Endodermal cell (in vitro differentiated cells): ENCODE data around the gene CPEB3. TPM values are rescaled to one million over a fixed set of nuclear protein-coding genes. Genes with fewer than 3 reads are reported as not detected.

Experiments used
- DNase-seq: peaks from one replicate; pipeline ENCODE4 v3.0.0-alpha.2; 2017
- H3K27ac ChIP-seq: 2 replicates; pipeline ENCODE4 v1.5.1; 2013; ENCODE audit warnings: mild to moderate bottlenecking, low read depth, low read length, moderate library complexity
- H3K27me3 ChIP-seq: 2 replicates; pipeline ENCODE4 v1.6.1; 2013; ENCODE audit warnings: mild to moderate bottlenecking, low read length, moderate library complexity; ENCODE audit not compliant: insufficient read depth, control insufficient read depth, poor library complexity, severe bottlenecking
- H3K36me3 ChIP-seq: 2 replicates; pipeline ENCODE4 v1.7.0; 2013; ENCODE audit warnings: mild to moderate bottlenecking, low read length, moderate library complexity; ENCODE audit not compliant: control insufficient read depth, insufficient read depth
- H3K4me1 ChIP-seq: one replicate; pipeline ENCODE4 v1.7.0; 2013; ENCODE audit warnings: low read length; ENCODE audit not compliant: control insufficient read depth, insufficient read depth
- H3K4me3 ChIP-seq: 2 replicates; pipeline ENCODE4 v1.5.1; 2013; ENCODE audit warnings: mild to moderate bottlenecking, low read length, moderate library complexity
- H3K9ac ChIP-seq: 2 replicates; pipeline ENCODE4 v1.6.1; 2013; ENCODE audit warnings: mild to moderate bottlenecking, low read length, moderate library complexity; ENCODE audit not compliant: poor library complexity, severe bottlenecking; ENCODE audit errors: extremely low read depth
- H3K9me3 ChIP-seq: 2 replicates; pipeline ENCODE4 v1.6.1; 2013; ENCODE audit warnings: mild to moderate bottlenecking, low read length, moderate library complexity; ENCODE audit not compliant: control insufficient read depth
- H3K27ac Mint-ChIP-seq: 2 replicates; pipeline ENCODE4 v1.8.0; 2020; ENCODE audit warnings: mixed read lengths
- H3K27me3 Mint-ChIP-seq: 2 replicates; pipeline ENCODE4 v1.8.0; 2021; ENCODE audit warnings: mild to moderate bottlenecking, mixed read lengths; ENCODE audit not compliant: insufficient read depth
- H3K36me3 Mint-ChIP-seq: 2 replicates; pipeline ENCODE4 v1.8.0; 2020; ENCODE audit warnings: low read depth, mixed read lengths
- H3K4me1 Mint-ChIP-seq: 2 replicates; pipeline ENCODE4 v1.8.0; 2020; ENCODE audit warnings: mixed read lengths
- H3K4me3 Mint-ChIP-seq: 2 replicates; pipeline ENCODE4 v1.8.0; 2020; ENCODE audit warnings: mild to moderate bottlenecking, moderate library complexity, mixed read lengths
- H3K9me3 Mint-ChIP-seq: 2 replicates; pipeline ENCODE4 v1.8.0; 2020; ENCODE audit warnings: mild to moderate bottlenecking, mixed read lengths
- WGBS, 2 experiments: methylation state at CpG; one replicate each; pipeline versions ENCODE4 v1.1.5 to v1.1.7; 2013; ENCODE audit warnings: missing lambda C conversion rate in 2 of 2, mixed read lengths in 1 of 2; ENCODE audit not compliant: insufficient coverage in 1 of 2, insufficient read length in 1 of 2; 5-methylcytosine and 5-hydroxymethylcytosine counted together
- total RNA-seq, 2 donors: library from RNA; stranded (reverse); fragmentation: NEBNext Ultra II Directional in 1 of 2; extraction: Animal tissue kit (Norgen Biotek cat#: 25700) in 1 of 2; gene quantifications; 2 replicates in 1 of 2; 3 replicates in 1 of 2; pipeline ENCODE4 v1.2.1, GENCODE V29; 2021
- TF ChIP-seq, protein P1 (sequence below): fragments of 200-600 bp; sonication (generic); conservative IDR thresholded peaks from 2 replicates; pipeline ENCODE4 v1.5.0; 2021; ENCODE audit warnings: antibody characterized with exemption, mild to moderate bottlenecking

CPEB3 gene
- total RNA-seq, 2 donors from 2014 or later = 1.1 to 1.3 TPM

DNA sequence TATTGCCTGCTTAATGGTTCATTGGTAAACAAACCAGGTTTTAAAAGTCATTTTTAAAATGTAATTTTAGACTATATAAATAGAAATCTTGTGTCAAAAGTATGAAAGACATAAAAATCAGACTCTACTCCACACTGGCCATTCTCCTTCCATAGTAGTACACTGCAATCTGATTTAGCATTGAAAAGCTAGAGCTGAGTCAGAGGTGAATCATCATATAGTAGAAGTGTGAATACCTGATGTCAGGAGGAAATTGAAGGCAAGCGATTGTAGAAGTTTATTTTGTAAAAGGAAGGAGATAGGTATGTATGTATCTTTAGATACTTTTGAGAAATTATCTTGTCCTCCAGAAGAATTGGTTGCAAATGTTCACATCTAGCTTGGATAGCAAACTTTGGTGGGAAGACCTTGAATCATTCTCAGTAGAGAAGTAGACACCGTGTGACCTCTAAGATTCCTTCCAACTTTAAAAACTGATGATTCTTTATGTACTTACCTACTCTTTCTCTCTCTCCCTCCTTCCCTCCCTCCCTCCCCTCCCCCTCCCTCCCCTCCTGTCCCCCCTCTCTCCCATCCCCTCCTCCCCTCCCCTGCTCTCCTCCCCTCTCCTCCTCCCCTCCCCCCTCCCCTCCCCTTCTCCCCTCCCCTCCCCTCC is 279.2 kb downstream of the CPEB3 start:
- Mint-ChIP-seq H3K9me3 (no peaks in the 10 kb centered on the region), H3K27me3 (no peaks in the 10 kb centered on the region), H3K4me3 (no peak overlapping the region), H3K36me3 (peaks cover 53% of the 10 kb centered on the region), H3K4me1 (no peaks in the 10 kb centered on the region), H3K27ac (no peak overlapping the region)
- no peak for DNase-seq
- WGBS, 2 experiments = 88 to 97% methylated on average over 1 to 2 of the region's 2 CpGs
- TF ChIP-seq, protein P1, sequence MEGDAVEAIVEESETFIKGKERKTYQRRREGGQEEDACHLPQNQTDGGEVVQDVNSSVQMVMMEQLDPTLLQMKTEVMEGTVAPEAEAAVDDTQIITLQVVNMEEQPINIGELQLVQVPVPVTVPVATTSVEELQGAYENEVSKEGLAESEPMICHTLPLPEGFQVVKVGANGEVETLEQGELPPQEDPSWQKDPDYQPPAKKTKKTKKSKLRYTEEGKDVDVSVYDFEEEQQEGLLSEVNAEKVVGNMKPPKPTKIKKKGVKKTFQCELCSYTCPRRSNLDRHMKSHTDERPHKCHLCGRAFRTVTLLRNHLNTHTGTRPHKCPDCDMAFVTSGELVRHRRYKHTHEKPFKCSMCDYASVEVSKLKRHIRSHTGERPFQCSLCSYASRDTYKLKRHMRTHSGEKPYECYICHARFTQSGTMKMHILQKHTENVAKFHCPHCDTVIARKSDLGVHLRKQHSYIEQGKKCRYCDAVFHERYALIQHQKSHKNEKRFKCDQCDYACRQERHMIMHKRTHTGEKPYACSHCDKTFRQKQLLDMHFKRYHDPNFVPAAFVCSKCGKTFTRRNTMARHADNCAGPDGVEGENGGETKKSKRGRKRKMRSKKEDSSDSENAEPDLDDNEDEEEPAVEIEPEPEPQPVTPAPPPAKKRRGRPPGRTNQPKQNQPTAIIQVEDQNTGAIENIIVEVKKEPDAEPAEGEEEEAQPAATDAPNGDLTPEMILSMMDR = no peak
- H3K36me3 ChIP-seq = peaks cover 77% of the 10 kb centered on the region
- no peaks in the 10 kb centered on the region for H3K27me3 ChIP-seq
- no peak overlapping the region for H3K27ac ChIP-seq
- no peak overlapping the region for H3K4me3 ChIP-seq
- H3K4me1 ChIP-seq = peaks cover 4% of the 10 kb centered on the region
- H3K9me3 ChIP-seq = no peaks in the 10 kb centered on the region
- no peak overlapping the region for H3K9ac ChIP-seq

DNA sequence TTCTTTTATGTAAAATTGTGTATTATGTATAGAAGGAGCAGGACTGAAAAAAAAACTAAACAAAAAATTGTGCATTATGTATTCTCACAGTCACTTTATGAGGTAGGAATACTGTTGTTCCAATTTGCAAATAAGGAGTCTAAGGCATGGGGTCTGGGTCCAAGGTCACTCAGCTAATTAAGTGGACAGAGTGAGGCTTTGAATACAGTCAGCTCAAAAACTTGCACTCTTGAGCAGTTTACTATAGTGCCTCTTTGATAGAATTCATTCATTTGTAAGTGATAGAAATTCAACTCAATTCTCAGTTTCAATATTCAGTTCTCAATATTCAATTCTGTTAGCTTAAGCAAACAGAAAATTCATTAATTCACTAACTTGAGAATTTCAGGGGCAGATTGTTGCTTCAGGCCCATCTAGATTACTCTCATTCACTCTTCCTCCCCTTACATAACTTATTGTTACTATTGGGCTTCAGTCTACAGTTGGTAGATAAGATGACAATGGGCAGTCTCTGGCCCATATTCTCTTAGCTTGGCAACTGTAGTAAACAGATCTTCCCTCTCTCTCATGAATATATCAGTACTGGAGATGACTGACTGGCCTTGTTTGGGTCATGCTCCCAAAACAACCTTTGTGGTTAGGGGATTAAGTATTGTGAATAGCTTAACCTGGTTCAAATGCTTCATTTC is 280.7 kb downstream of the CPEB3 start:
- peaks cover 4% of the 10 kb centered on the region for H3K4me1 ChIP-seq
- H3K9me3 ChIP-seq = no peaks in the 10 kb centered on the region
- Mint-ChIP-seq H3K4me1 (no peaks in the 10 kb centered on the region), H3K9me3 (no peaks in the 10 kb centered on the region), H3K36me3 (peaks cover 53% of the 10 kb centered on the region), H3K27me3 (no peaks in the 10 kb centered on the region), H3K27ac (no peak overlapping the region), H3K4me3 (no peak overlapping the region)
- no peak overlapping the region for H3K4me3 ChIP-seq
- H3K36me3 ChIP-seq = peaks cover 75% of the 10 kb centered on the region
- no peak overlapping the region for H3K9ac ChIP-seq
- no peak for DNase-seq
- no peaks in the 10 kb centered on the region for H3K27me3 ChIP-seq
- TF ChIP-seq, protein P1 = no peak
- H3K27ac ChIP-seq = no peak overlapping the region

- Mint-ChIP-seq H3K27ac (peak overlapping the region; percentile 42), H3K36me3 (peaks cover 58% of the 10 kb centered on the region), H3K4me3 (no peak overlapping the region), H3K9me3 (no peaks in the 10 kb centered on the region), H3K27me3 (no peaks in the 10 kb centered on the region), H3K4me1 (no peaks in the 10 kb centered on the region)
- Histone ChIP-seq H3K27ac (no peak overlapping the region), H3K4me1 (peaks cover 4% of the 10 kb centered on the region), H3K9ac (no peak overlapping the region), H3K4me3 (no peak overlapping the region), H3K9me3 (no peaks in the 10 kb centered on the region), H3K27me3 (no peaks in the 10 kb centered on the region), H3K36me3 (peaks cover 69% of the 10 kb centered on the region)
- TF ChIP-seq, protein P1 = no peak
- 90 to 100% methylated on average over 1 of the region's 1 CpG for WGBS, 2 experiments
- no peak for DNase-seq
Observed at GRCh38 chr10:92009445-92009844, 281.4 kb downstream of the CPEB3 start.
